Astrocyte of the spinal cord (primary cell): ENCODE measurements around the gene ANKS1B.

Experiments
- DNase-seq: peaks from one replicate; pipeline ENCODE4 v3.0.0; 2011; ENCODE audit warnings: low read depth, low spot score
- H3K4me3 ChIP-seq: 2 replicates; pipeline ENCODE4 v1.5.1; 2011; ENCODE audit warnings: low read depth, mild to moderate bottlenecking, low read length, moderate library complexity
- in situ Hi-C: cut with HindIII; loops from 2 replicates; pipeline ENCODE4 v1.10.0; 2017; ENCODE audit warnings: low sequenced_read_pairs
- TF ChIP-seq, protein P1 (sequence below): IDR thresholded peaks from 2 replicates; pipeline ENCODE4 v1.5.1; 2012; ENCODE audit warnings: low read depth, mild to moderate bottlenecking, low read length, inconsistent platforms

The ANKS1B gene

DNA sequence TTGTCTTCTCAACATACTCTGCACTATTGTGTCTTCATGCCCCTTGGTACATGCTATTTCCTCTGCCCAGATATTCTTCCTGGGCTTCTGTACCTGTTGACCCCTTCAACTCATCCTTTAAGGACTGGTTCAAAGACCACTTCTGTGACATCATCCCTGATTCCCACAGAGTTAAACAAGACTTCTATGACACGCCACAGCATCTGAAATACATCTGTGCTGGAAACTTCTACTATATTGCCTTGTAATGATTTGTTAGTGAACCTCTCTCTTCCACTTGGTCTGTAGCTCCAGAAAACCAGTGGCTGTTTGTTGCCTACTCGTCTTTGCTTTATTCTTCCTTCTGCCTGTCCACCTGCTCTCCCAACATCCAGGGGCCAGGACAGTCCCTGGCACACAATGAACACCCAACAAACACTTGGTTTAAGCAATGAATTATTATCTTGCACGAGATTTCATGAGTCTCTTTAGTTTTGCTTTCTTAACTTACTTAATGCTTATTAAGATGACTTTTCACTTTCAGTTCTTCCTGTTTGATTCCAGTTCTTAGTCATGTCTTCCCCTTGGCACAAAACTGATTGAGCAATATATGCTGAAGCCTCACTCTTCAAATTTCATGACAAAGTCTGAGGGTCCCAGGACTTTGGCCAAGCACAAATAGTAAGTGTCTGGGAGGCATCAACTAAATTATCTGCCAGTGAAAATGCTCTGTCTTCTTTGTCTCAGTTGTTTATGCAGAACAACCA is 853.8 kb downstream of the ANKS1B start:
- TF ChIP-seq, protein P1, sequence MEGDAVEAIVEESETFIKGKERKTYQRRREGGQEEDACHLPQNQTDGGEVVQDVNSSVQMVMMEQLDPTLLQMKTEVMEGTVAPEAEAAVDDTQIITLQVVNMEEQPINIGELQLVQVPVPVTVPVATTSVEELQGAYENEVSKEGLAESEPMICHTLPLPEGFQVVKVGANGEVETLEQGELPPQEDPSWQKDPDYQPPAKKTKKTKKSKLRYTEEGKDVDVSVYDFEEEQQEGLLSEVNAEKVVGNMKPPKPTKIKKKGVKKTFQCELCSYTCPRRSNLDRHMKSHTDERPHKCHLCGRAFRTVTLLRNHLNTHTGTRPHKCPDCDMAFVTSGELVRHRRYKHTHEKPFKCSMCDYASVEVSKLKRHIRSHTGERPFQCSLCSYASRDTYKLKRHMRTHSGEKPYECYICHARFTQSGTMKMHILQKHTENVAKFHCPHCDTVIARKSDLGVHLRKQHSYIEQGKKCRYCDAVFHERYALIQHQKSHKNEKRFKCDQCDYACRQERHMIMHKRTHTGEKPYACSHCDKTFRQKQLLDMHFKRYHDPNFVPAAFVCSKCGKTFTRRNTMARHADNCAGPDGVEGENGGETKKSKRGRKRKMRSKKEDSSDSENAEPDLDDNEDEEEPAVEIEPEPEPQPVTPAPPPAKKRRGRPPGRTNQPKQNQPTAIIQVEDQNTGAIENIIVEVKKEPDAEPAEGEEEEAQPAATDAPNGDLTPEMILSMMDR, result no peak
- DNase-seq, result peak; percentile 58

DNA sequence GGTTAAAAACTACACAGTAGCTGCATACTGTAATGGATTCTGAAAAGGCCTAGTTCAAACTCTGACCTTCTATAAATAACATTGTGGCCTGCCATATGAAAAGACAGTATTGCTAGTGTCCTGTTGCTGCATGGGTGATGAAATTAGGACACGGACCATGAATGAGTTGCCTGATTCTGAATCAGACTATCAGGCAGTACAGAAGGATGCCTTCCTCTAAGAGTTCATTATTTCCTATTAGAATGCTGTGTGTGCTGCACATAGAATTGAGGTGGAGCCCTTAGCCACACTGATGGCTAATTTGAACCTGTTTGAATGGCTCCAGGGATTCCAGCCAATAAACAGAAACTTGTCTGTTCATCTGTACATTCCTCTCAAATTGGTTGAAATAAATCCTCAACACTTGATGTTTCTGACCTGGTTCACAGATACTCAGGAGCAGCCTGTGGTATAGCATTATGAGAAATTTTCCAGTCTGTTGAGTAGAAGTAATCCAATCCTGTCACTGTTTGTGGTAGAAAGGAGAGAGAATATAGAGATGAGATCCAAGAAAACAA is 856.4 kb downstream of the ANKS1B start:
- no peak overlapping the region for H3K4me3 ChIP-seq
- in situ Hi-C loops, result no loop called here
- TF ChIP-seq, protein P1, result no peak
- DNase-seq, result no peak

More for the DNA sequence above, 853.8 kb downstream of the ANKS1B start:
- H3K4me3 ChIP-seq, result no peak overlapping the region
- in situ Hi-C loops, result no loop called here

DNA sequence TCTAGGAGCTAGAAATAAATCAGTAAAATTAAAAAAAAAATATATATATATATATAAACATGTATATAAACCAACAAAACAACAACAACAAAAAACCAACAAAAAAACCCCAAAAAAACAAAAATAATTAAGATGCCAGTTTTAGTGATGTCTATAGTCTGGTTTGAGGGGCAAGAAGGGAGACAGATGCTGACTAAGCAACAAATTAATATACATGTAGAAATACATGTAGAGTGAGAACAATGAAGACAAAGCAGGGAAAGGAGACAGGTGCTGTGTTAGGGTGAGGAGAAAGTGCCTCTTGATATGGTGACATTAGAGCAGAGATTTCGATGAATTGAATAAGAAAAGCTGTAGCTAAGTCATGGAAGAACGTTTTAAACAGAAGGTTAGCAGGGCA is 861.8 kb downstream of the ANKS1B start:
- DNase-seq, result no peak
- TF ChIP-seq, protein P1, result no peak
- no peak overlapping the region for H3K4me3 ChIP-seq
- in situ Hi-C loops, result no loop called here

DNA sequence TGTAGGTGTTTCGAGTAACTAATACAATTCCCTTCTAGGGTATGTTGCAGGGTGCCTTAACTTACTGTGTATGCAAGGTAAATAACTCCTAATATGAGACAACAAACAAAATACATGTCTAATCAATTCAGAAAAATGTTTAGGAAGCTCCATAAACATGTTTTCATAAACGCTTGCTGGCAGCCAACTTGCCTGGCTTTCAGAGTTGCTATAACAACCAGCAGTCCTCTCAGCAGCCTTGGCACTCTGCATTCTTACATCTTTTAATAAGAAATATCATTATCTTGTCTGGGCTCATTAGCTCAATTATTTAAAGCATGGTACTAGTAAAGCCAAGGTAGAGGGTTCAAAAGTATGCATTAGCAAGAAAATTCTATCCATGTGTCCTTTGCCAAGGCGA is 862.2 kb downstream of the ANKS1B start:
- DNase-seq, result no peak
- TF ChIP-seq, protein P1, result no peak
- in situ Hi-C loops, result no loop called here
- no peak overlapping the region for H3K4me3 ChIP-seq

DNA sequence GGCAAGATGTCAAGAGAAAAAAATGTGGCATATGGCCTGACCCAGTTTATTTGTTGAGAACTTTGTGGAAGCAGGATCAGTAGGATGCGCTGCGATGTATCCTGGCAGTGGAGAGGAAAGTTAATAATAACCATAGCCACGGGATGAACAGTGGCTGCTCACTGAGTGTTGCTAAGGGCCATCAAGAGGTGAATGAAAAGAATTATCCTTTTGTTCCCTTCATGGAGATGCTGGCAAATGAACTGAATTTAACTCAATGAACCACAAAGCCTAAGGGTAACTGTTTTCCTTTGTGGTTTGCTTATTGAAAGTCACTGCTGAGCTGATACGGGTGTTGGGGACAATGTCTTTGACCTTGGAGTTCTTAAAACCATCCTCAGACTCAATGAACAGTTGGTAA is 863.2 kb downstream of the ANKS1B start:
- TF ChIP-seq, protein P1, result no peak
- DNase-seq, result no peak
- H3K4me3 ChIP-seq, result no peak overlapping the region
- in situ Hi-C loops, result no loop called here

DNA sequence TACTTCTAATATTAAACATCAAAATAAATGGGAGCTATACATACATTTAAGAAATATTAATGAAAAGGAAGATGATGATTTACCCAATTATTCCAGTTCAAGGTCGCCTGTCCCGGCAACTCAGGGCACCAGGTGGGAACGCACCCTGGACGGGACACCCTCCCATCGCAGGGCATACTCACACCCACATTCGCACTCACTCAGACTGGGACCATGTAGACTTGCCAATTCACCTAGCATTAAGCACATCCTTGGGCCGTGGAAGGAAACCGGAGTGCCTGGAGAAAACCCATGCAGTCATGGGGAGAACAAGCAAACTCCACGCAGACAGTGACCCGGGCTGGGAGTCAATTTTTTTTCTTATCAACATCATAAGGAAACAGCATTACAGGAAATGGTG is 864.8 kb downstream of the ANKS1B start:
- in situ Hi-C loops, result no loop called here
- no peak overlapping the region for H3K4me3 ChIP-seq
- no peak for DNase-seq
- TF ChIP-seq, protein P1, result no peak
